Endothelial cell of umbilical vein (primary cell): Measurements from ENCODE around the gene IFNGR1.

Source experiments
- POLR2A ChIP-seq: IDR thresholded peaks from 2 replicates; pipeline ENCODE4 v1.6.1; 2012; ENCODE audit warnings: low read depth, mild to moderate bottlenecking, control low read depth, low read length
- TF ChIP-seq, protein P1 (sequence below), 2 donors: IDR thresholded peaks; 1 replicate in 1 of 2; 2 replicates in 1 of 2; pipeline ENCODE4 v1.5.1; 2011; ENCODE audit warnings: low read length in 2 of 2, mild to moderate bottlenecking in 2 of 2, moderate library complexity in 2 of 2, control low read depth in 1 of 2, inconsistent platforms in 1 of 2, low read depth in 1 of 2; ENCODE audit not compliant: insufficient read depth in 1 of 2; ENCODE audit errors: extremely low read depth in 1 of 2

DNA sequence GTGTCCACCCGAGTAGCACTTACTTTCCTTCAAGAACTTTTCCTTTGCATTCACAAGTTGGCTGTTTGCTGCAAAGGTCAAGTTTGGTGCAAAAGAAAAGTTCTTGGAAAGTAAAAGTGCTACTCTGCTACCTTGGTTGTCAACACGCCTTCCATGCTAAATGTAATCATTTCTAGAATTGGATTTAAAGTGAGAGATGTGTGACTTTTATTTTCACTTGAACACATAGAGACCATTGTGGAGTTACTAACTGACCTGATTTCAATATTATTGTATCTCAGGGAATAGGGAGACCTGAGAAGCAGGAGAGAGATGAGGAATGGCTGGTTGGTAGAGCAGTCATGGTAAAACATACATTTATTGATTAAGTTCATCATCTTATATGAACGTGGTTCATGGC lies 49.7 kb upstream of the IFNGR1 start:
- TF ChIP-seq, protein P1, sequence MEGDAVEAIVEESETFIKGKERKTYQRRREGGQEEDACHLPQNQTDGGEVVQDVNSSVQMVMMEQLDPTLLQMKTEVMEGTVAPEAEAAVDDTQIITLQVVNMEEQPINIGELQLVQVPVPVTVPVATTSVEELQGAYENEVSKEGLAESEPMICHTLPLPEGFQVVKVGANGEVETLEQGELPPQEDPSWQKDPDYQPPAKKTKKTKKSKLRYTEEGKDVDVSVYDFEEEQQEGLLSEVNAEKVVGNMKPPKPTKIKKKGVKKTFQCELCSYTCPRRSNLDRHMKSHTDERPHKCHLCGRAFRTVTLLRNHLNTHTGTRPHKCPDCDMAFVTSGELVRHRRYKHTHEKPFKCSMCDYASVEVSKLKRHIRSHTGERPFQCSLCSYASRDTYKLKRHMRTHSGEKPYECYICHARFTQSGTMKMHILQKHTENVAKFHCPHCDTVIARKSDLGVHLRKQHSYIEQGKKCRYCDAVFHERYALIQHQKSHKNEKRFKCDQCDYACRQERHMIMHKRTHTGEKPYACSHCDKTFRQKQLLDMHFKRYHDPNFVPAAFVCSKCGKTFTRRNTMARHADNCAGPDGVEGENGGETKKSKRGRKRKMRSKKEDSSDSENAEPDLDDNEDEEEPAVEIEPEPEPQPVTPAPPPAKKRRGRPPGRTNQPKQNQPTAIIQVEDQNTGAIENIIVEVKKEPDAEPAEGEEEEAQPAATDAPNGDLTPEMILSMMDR (IDR thresholded peaks at IDR 0.05; ENCODE audit: extremely low read depth in 1 of 2, insufficient read depth in 1 of 2, low read depth in 1 of 2, low read length in 2 of 2), result no peak
- TF ChIP-seq POLR2A, result no peak
